Activated gamma-delta T cell (primary cell): Measurements from ENCODE around the gene ANKRD28.

Experiments
- DNase-seq: peaks from one replicate; lab custom pipeline; 2025; lab: John Stamatoyannopoulos, UW

ANKRD28 gene

DNA sequence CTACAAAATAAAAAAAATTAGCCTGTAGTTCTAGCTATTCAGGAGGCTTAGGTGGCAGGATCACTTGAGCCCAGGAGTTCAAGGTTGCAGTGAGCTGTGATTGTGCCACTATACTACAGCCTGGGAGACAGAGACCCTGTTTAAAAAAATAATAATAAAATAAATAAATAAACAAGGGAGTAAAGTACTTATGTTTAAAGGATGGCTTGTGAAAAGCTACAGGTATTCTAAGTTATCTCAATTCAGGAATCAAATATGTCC is 74.2 kb downstream of the ANKRD28 start:
- DNase-seq = no peak

DNA sequence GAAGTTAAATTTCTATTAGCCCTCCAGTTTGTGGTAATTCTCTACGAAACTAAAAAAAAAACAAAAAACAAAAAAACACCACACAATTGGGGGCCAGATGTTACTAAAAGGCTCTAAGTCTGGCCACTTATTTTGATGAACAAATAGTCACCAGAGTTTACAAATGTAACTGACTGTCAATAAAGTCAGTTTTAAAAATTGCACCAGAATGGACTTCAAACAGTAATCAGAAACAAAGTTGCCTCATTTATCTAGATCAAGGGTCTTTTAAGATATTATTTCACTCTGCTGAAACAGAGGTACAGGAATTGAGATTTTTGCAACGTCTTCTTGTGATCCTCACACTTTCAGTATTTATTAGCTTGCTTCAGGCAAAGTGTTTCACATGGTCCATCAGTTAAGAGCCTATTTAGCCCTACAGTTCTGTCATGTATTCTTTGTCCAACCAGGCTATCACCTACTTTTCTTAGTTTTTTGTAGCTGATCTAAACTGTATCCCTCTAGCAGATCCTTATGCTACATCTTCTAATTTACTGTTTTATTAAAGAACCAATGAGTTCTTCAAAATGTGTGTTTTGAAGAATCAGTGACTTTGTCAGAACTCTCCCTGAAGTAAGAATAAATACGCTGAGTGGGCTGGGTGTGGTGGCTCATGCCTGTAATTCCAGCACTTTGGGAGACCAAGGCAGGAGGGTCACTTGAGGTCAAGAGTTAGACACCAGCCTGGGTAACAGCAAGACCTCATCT is 74.7 kb downstream of the ANKRD28 start:
- DNase-seq = no peak

DNA sequence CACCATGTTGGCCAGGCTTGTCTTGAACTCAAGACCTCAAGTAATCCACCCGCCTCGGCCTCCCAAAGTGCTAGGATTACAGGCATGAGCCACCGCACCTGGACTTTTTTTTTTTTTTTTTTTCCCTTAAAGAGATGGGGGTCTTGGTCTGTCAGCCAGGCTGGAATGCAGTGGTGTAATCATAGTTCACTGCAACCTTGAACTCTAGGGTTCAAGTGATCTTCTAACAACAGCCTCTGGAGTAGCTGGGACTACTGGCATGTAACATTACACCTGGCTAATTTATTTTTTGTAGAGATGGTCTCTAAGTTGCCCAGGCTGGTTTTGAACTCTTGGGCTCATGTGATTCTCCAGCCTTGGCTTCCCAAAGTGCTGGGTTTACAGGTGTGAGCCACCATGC is 81.6 kb downstream of the ANKRD28 start:
- no peak for DNase-seq

DNA sequence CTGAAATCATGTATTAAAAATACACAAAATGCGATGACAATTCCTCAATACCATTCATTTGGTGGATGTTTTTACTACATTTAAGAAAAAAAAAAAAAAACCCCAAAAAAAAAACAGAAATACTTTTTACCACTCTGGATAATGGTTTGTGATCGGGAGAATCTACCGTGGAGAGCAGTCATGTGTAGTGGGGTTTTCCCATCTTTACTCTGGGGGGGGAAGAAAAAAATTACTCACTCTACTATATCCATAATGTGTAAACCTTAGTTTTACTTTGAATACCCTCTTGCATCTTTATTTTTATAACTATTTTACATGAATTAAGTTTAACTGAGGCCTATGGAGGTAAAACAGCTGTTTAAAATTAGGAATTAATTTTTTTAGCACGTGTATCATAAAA is 83.3 kb downstream of the ANKRD28 start:
- DNase-seq = no peak

DNA sequence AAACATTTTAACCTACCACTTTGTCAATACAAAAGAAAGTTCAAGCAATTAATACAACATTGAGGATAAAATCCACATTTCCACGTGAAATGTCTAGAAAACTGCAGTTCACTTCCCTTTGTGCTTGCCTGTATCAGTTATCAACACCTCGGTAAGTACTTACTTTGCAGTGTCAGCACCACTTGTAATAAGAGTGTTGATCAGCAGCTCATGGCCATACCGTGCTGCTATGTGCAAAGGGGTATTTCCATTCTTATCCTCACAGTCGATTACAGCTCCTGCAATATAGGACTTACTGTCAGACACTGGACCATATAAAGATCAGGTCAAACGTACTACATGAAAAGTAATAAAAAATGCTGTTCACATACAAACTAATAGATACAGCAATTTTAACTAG is 84.4 kb downstream of the ANKRD28 start:
- DNase-seq = no peak

DNA sequence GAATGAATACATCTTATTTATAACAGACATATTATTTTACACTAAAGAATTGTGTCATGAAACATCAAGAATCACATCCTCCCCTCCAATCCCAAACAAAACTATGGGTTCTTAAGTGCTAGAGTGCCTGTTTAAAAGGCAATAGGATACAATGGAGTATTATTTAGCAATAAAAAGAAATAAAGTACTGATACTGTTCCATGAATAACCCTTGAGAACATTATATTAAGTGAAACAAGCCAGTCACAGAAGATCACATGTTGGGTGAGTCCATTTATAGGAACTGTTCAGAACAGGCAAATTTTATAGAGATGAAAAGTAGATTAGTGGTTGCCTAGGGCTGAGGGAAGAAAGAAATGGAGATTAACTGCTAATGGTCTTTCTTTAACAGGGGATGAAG is 86.5 kb downstream of the ANKRD28 start:
- no peak for DNase-seq

DNA sequence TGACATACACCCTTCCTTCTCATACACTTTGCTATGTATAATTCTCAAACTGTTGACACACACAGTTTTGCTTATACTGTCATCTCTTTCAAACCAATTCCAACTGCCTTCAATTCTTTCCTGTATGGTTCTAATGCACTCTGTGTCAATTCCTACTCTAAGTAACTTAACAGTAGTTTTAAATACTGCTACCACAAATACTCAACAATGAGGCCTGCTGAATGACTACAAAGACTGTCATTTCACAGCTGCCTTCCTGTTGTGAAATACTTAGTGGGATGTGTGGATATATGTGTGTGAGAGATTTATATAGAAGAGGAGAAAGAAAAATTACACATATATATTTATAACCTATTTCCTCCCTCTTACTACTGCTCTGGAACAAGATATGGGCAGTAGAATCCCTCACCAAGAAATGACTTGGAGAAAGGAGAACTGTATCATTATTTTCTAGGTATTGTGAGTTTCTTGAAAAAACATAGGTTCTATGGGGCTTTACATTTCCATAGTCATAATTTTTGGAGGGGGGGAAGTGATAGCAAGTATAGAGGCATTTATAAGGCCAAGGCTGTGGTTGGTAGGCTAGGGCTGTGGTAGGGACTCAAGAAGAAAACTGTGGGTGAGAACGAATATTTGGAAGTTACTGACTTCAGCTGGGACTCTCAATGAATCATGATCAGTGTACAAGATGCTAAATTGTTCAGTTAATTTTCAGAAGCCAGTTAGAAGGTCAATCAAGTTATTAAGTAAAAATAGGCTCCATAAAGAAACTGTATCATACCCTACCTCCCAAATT is 88.7 kb downstream of the ANKRD28 start:
- DNase-seq = no peak

DNA sequence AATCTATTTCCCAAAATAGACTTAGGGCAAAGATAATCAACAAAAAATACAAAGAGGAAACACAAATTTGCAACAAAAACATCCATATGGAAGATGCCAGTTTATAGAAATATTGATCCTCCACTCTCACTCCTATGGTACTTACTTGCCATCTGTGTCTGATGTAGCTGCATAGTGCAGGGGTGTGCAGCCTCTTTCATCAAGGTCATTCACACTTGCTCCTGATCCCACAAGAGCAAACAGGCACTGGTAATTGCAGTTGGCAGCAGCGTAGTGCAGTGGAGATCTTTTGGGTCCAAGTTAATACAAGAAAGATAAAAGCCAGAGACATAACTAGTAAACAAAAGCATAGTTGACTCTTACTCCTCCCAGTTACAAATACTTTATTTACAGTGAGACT is 90.0 kb downstream of the ANKRD28 start:
- DNase-seq = no peak

DNA sequence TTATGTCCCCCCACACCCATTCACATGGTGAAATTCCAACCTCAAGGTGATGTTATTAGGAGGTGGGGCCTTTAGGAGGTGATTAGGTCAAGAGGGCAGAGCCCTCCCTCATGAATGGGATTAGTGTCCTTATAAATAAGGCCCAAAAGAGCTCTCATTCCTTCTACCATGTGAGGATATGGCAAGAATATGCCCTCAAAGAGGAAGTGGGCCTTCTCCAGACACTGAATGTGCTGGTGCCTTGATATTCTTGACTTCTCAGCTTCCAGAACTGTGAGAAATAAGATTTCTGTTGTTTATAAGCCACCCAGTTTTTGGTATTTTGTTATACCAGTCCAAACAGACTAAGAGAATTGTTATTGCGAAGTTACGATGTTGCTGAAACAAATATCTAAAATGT is 94.4 kb downstream of the ANKRD28 start:
- DNase-seq = no peak

DNA sequence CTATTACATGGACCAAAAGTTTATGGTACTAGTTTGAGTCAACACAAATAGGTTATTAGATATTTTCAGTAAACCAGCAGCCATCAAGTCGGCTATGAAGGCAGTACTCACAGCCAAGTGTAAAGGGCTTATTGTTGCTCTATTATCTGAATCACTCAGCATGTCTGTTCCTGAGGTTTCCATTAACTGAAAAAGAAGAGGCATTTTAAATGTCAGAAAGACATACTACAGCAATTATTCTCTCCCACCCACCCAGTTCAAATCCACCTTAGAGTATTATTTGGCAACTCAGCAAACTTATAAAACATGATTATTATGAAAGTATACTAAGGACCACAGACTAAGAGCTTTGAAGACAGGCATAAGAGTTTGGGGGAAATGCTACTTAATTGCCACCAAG is 103.2 kb downstream of the ANKRD28 start:
- DNase-seq = no peak

DNA sequence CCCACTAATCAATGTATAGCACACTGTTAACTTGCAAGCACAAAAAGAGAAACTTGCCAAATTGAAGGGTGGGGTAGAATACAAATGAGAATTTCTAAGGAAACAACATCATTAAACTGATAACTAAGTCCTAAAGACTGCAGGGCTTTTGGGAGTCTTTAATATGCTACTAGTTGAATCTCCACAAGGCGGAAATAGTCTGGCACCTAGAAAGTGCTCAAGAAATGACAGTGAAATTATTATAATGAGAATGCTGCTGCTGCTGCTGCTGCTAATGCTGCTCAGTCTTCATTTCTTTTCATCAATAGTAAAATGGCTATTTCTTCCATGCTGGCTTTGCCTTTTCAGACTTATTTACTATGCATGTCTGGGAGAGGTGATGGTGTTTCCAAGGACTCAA is 104.4 kb downstream of the ANKRD28 start:
- DNase-seq = no peak

DNA sequence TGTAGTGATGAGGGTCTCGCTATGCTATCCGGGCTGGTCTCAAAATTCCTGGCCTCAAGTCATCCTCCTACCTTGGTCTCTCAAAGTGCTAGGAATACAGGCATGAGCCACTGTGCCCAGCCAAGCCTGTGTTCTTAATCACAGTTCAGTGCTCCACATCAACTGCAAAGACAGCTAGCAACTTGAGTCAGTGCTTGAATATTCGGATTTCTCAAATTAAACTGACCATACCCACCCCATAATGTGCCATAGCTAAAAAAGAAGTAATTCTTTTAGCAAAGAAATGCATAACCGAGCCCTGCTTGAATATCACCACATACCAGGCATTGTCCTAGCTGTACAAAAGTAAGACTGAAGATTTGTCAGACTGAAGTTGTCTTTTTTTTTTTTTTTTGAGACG is 107.0 kb downstream of the ANKRD28 start:
- DNase-seq = no peak

DNA sequence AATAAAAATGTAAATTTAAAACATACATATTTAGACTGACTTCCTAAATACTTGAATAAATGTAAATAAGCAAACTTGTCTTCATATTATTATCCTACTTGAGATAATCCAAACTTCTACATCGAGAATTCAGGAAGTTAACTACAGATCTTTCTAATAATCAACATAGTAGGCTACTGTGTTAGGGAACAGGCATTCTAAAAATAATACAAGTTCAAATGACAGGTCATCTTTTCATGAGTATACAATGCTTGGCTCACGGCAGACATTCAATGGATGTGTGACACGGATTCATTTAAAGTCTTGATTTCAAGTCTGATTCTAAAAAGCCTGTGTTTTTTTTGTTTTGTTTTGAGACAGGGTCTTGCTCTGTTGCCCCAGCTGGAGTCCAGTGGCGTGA is 107.5 kb downstream of the ANKRD28 start:
- DNase-seq = no peak

DNA sequence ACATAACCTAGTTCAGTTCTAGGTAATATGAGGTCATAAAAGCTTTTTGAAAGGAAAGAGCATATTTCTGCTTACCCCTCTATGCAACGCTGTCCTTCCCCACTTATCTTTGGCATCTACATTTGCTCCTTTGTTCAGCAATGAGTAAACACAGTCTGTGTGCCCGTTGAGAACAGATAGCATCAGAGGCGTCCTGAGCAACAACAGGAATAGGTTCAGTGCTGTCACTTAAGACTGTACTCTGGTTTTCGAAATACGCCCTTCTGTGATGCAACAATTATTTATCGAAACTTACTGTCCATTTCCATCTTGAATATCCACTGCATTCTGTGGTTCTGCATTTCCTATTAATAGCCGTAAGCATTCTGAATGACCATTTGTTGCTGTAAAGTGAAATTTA is 111.9 kb downstream of the ANKRD28 start:
- DNase-seq = no peak

DNA sequence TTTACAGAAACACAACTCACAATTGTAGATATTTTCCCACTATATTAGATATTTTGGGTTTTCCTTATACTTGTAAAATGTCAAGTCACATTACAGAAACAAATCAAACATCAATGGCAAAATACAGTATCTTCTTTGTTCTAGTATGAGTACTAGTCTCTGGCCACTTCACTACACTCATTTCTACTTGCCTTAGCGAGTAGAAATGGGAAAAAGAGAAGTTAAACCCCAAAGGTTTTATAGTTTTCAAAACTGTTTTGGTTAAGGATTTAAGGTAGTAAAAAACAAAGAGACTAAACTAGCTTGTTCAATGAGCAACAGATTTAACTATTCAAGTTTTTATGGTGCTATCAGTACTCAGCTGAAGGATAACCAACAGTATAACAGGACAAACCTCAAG is 114.5 kb downstream of the ANKRD28 start:
- DNase-seq = no peak

DNA sequence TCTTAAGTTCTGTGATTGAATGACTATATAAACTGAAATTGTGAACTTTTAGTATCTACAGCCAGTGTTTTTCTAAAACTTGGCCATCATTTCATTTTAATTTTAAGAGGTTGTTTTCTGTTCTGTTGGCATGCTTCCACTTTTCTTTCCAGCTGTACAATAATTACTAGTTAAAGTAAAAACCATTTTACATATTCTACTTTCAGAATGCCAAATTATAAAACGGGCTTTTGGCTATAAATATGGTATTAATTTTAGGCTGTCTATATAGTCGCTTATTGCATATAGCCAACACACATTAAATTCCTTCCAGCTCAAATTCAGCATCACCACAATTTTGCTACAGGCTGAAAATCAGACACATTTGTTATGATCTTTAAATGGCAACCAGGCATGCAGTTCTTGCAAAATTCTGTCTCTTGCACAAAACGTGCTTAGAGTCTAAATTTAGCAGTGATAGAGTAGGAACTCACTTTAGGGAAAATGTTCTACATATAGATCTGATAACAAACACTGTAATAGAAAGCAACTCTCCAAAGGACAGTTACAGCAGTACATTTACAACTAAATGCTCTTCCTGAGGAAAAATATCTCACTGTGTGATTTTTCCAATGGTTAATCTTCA is 115.1 kb downstream of the ANKRD28 start:
- no peak for DNase-seq

DNA sequence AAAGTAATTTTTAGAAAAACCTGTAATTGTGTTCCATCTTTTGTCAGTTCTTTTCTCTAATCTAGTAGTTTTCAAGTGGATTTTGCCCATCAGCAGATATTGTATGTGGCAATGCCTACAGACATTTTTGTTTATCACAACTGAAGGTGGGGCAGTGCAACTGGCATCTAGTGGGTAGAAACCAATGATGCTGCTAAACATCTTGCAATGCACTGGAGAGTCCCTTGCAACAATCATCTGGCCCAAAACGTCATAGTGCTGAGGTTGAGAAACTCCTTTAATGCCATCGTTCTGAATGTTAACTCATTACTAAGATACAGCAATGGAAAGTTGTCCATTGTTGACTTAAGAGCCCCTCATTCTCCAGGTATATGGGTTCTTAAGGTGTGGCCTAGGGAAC is 116.1 kb downstream of the ANKRD28 start:
- DNase-seq = no peak

DNA sequence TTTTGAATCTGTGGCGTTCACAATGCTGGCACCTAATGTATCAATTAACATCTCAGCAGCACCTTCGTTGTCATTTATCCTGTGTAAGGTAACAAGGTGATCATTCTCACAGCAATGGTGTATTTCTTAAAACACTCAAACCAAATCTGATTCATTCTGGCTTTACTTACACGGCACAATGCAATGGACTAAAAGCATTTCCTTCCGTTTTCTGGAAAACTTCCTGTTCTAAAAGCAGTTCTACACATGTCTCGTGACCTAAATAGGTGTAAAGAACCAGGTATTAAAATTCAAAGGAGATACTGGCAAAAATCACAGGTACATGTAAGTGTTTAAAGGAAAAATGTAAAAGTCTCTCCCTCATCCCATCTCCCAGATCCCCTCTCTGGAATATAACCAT is 118.5 kb downstream of the ANKRD28 start:
- DNase-seq = no peak

DNA sequence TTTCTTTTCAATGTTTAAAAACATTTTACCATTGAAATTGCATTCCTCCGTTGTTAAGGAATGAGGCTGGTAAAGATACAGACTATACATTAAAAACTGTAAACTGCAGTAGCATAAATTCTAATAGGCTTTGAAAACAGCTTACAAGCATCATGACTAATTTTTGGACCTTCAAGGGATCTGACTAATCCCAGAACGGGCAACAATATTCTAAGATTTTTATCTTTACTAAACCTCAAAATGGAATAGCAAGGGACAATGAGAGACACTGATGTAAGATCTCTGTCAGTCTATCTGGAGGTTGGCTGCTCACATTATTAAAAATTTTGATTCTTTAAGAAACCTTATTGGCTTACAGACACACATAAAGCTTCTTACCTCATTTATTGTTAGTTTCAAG is 121.5 kb downstream of the ANKRD28 start:
- DNase-seq = no peak

DNA sequence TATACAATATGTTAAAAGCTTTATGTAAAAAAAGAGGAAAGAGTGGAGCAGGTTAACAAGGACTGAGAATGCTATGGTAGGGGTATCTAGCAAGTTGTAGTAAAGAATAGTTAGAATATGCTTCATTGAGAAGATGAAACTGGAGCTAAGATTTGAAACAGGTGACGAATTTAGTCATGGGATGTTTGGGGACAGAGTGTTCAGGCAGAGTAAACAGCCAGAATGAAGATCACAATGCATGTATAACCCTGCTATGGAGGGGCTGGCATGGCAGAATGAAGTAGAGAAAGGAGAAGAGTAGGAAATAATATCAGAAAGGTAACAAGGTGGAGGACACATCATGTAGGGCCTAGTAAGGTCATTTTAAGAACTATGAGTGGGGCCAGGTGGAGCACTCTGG is 124.2 kb downstream of the ANKRD28 start:
- DNase-seq = no peak

DNA sequence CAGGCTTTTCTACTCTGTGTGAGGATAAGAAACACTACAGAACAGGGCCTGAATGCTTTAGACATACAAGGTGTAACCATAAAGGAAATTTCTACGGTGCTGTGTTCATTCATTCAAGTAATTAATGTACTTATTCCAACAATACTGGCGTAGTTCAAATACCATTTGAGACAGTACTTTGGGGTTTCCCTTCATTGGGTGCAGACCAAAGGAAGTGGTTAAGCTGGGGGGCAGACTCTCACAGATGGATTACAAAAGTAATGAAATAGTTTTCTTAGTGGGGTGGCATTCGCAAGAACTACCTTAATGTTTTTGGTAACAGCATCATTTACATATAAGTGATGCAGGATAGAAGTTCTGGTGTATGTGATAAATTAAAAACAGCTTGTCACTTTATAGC is 130.3 kb downstream of the ANKRD28 start:
- DNase-seq = no peak

DNA sequence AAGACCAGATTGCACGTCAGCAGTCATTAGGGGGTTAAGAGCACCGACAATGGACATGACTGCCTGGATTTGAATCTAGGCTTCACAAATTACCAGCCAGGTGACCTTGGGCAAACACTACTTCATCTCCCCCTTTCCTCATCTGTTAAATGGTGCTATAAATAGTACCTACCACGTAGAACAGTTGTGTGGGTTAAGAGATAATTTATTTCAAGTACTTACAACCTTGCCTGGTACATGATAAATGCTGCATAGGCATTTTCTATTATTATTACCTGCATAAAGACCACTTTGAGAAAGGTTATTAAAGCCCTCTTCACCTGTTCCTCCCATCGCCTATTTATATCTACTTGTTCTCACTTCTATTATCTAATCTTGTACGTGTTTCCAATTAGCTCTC is 131.5 kb downstream of the ANKRD28 start:
- no peak for DNase-seq

DNA sequence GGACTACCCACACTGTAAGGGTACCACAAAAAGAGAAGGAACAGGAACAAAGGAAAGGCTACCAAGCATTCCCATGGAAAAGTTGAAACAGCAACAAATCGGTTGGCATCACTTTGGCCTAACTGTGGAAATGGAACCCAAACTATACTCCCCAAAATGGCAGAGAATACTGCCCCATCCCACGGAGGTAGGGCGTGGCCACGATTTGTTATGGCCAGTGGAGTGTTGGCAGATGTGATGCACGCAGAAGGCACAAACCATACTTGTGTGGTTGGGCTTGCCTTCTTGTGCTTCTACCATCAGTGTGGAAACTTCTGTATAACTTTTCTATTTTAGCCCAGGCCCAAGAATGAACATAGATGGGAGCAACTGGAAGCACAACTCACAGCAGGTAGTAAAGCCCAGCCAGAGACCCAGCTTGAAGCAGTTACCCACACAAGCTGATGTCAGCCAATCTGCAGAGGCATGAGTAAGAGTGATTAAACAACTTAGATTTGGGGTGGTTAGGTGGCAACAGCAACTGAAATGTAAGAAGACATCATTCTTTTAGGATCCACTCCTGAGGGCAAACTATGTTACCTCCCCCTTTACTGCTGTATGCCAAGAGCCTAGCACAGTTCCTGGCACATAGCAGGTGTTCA is 132.1 kb downstream of the ANKRD28 start:
- DNase-seq = no peak
